Smooth muscle cell of the brain vasculature (primary cell): Measurements from ENCODE around the gene P2RY12.

Experiments used
- DNase-seq: peaks from one replicate; pipeline ENCODE4 v3.0.0-alpha.2; 2012; ENCODE audit warnings: low read depth, low spot score

Gene P2RY12

GRCh38 chr3:151307131-151307530 lies 77.4 kb downstream of the P2RY12 start:
- DNase-seq, result no peak

GRCh38 chr3:151306168-151306810 lies 78.3 kb downstream of the P2RY12 start:
- no peak for DNase-seq

GRCh38 chr3:151305775-151306151 lies 78.8 kb downstream of the P2RY12 start:
- no peak for DNase-seq

GRCh38 chr3:151305060-151305774 lies 79.3 kb downstream of the P2RY12 start:
- DNase-seq, result peak; percentile 86

GRCh38 chr3:151303751-151304150 lies 80.8 kb downstream of the P2RY12 start:
- no peak for DNase-seq

- DNase-seq, result no peak
These were observed 82.8 kb downstream of the P2RY12 start for GRCh38 chr3:151301787-151302186.

GRCh38 chr3:151300539-151300938 lies 84.0 kb downstream of the P2RY12 start:
- DNase-seq, result no peak

- DNase-seq, result no peak
These were observed 85.5 kb downstream of the P2RY12 start for GRCh38 chr3:151299006-151299405.

GRCh38 chr3:151297429-151297828 lies 87.1 kb downstream of the P2RY12 start:
- DNase-seq, result no peak

- DNase-seq, result no peak
These were observed 88.3 kb downstream of the P2RY12 start for GRCh38 chr3:151296226-151296625.

GRCh38 chr3:151293127-151293526 lies 91.4 kb downstream of the P2RY12 start:
- DNase-seq, result no peak

GRCh38 chr3:151290673-151291072 lies 93.9 kb downstream of the P2RY12 start:
- DNase-seq, result no peak

- DNase-seq, result no peak
These were observed 95.1 kb downstream of the P2RY12 start for GRCh38 chr3:151289445-151289844.
